Breast epithelium (tissue), 4 donors: Measurements from ENCODE around the gene CCDC106. TPM values are rescaled to one million over a fixed set of nuclear protein-coding genes. Genes with fewer than 3 reads are reported as not detected.
A peak's percentile ranks its signal among the peaks of the same experiment; 100 is the strongest.

ENCODE experiments used
- DNase-seq, 2 donors: peaks; one replicate each; pipeline ENCODE4 v3.0.0-alpha.2; 2019; ENCODE audit warnings: low spot score in 2 of 2
- H3K27ac ChIP-seq, 2 donors: fragments of 200-600 bp; sonication (generic) in 1 of 2; one replicate each; pipeline ENCODE4 v1.5.1; 2016 to 2019; ENCODE audit warnings: mild to moderate bottlenecking in 1 of 2
- H3K27me3 ChIP-seq, 2 donors: fragments of 200-600 bp; sonication (generic) in 1 of 2; one replicate each; pipeline versions ENCODE4 v1.5.1 to v1.6.0; 2017 to 2019; ENCODE audit warnings: control low read depth in 1 of 2, mild to moderate bottlenecking in 1 of 2
- H3K36me3 ChIP-seq: fragments of 200-600 bp; one replicate; pipeline ENCODE4 v1.5.1; 2019
- H3K4me1 ChIP-seq, 2 donors: fragments of 200-600 bp; sonication (generic); one replicate each; pipeline ENCODE4 v1.5.1; 2016 to 2019; ENCODE audit warnings: control low read depth in 1 of 2
- H3K4me3 ChIP-seq, 3 donors: fragments of 200-600 bp; sonication (generic); 1 replicate in 2 of 3; 2 replicates in 1 of 3; pipeline ENCODE4 v1.5.1; 2016 to 2019; ENCODE audit warnings: mild to moderate bottlenecking in 3 of 3, moderate library complexity in 2 of 3
- H3K9me3 ChIP-seq, 2 donors: fragments of 200-600 bp; sonication (generic) in 1 of 2; one replicate each; pipeline ENCODE4 v1.5.1; 2016 to 2019; ENCODE audit warnings: control low read depth in 1 of 2
- CTCF ChIP-seq, 3 donors: fragments of 450-650 bp; IDR thresholded peaks; one replicate each; pipeline ENCODE4 v1.5.1; 2016 to 2017; ENCODE audit warnings: antibody characterized with exemption in 3 of 3, mild to moderate bottlenecking in 3 of 3, moderate library complexity in 3 of 3
- POLR2A ChIP-seq: fragments of 450-650 bp; IDR thresholded peaks from one replicate; pipeline ENCODE4 v1.6.1; 2016; ENCODE audit warnings: antibody characterized with exemption, mild to moderate bottlenecking, moderate library complexity
- POLR2AphosphoS5 ChIP-seq, 3 donors: sonication (generic); formaldehyde crosslinking; IDR thresholded peaks; one replicate each; pipeline ENCODE4 v1.6.1; 2017; ENCODE audit warnings: antibody characterized with exemption in 3 of 3
- intact Hi-C: fragments of 100-400 bp; cut with DNase I; formaldehyde crosslinking; loops from one replicate; pipeline ENCODE4 v1.15.1; 2023; ENCODE audit warnings: low total_unique reads
- total RNA-seq, 3 donors: library from RNA; depleted of rRNA; stranded (reverse); fragments of >200 nt; gene quantifications; one replicate each; pipeline ENCODE4 v1.1.0, GENCODE V29; 2016

The CCDC106 gene
- total RNA-seq, 3 donors from 2014 or later: 7.9 to 10.5 (median 10.2) TPM

- H3K4me3 ChIP-seq: no peak overlapping the region
- H3K4me1 ChIP-seq: peaks cover 0 to 6% of the 10 kb centered on the region in 2 donors
- no peaks in the 10 kb centered on the region for H3K9me3 ChIP-seq
- intact Hi-C loops: no loop called here
- no peak for TF ChIP-seq CTCF (IDR thresholded peaks at IDR 0.05)
- no peak for TF ChIP-seq POLR2A
- no peak for TF ChIP-seq POLR2AphosphoS5 (IDR thresholded peaks at IDR 0.05)
- no peaks in the 10 kb centered on the region for H3K27me3 ChIP-seq
- H3K27ac ChIP-seq: no peak overlapping the region
- no peak for DNase-seq
- H3K36me3 ChIP-seq: peaks cover 25% of the 10 kb centered on the region
Observed at GRCh38 chr19:55670280-55671053, 22.5 kb downstream of the CCDC106 start.

- Histone ChIP-seq H3K4me3 (no peak overlapping the region), H3K4me1 (peaks cover 0 to 8% of the 10 kb centered on the region in 2 donors), H3K27me3 (no peaks in the 10 kb centered on the region), H3K27ac (no peak overlapping the region), H3K9me3 (no peaks in the 10 kb centered on the region), H3K36me3 (peaks cover 22% of the 10 kb centered on the region)
- TF ChIP-seq POLR2A: no peak
- TF ChIP-seq POLR2AphosphoS5 (IDR thresholded peaks at IDR 0.05): no peak
- TF ChIP-seq CTCF (IDR thresholded peaks at IDR 0.05): no peak
- intact Hi-C loops: no loop called here
- DNase-seq: no peak
Observed at GRCh38 chr19:55671054-55671378, 23.0 kb downstream of the CCDC106 start.

GRCh38 chr19:55672418-55672817, 24.4 kb downstream of the CCDC106 start:
- H3K27ac ChIP-seq: no peak overlapping the region
- DNase-seq: no peak
- peaks cover 13% of the 10 kb centered on the region for H3K36me3 ChIP-seq
- peaks cover 0 to 22% of the 10 kb centered on the region in 2 donors for H3K4me1 ChIP-seq
- no peak overlapping the region for H3K4me3 ChIP-seq
- no peaks in the 10 kb centered on the region for H3K27me3 ChIP-seq
- H3K9me3 ChIP-seq: no peaks in the 10 kb centered on the region
- intact Hi-C loops: no loop called here
- no peak for TF ChIP-seq POLR2AphosphoS5 (IDR thresholded peaks at IDR 0.05)
- no peak for TF ChIP-seq POLR2A
- no peak for TF ChIP-seq CTCF (IDR thresholded peaks at IDR 0.05)

- Histone ChIP-seq H3K27me3 (no peaks in the 10 kb centered on the region), H3K4me1 (peaks cover 0 to 26% of the 10 kb centered on the region in 2 donors), H3K4me3 (no peak overlapping the region), H3K36me3 (peaks cover 15% of the 10 kb centered on the region), H3K9me3 (no peaks in the 10 kb centered on the region), H3K27ac (no peak overlapping the region)
- TF ChIP-seq CTCF (IDR thresholded peaks at IDR 0.05): no peak
- DNase-seq: no peak
- intact Hi-C loops: no loop called here
Observed at GRCh38 chr19:55673465-55673864, 25.5 kb downstream of the CCDC106 start.

GRCh38 chr19:55673889-55674288, 25.9 kb downstream of the CCDC106 start:
- TF ChIP-seq POLR2AphosphoS5 (IDR thresholded peaks at IDR 0.05): no peak
- TF ChIP-seq POLR2A: no peak
- TF ChIP-seq CTCF (IDR thresholded peaks at IDR 0.05): no peak
- intact Hi-C loops: no loop called here
- H3K27me3 ChIP-seq: no peaks in the 10 kb centered on the region
- H3K36me3 ChIP-seq: peaks cover 17% of the 10 kb centered on the region
- H3K9me3 ChIP-seq: no peaks in the 10 kb centered on the region
- H3K4me1 ChIP-seq: peaks cover 0 to 26% of the 10 kb centered on the region in 2 donors
- H3K27ac ChIP-seq: peak overlapping the region; percentile 91 to 96
- no peak for DNase-seq
- no peak overlapping the region for H3K4me3 ChIP-seq
